DND-41 (cell line): ENCODE data around the gene NEB.

Experiments
- ATAC-seq: fragments of 200-7000 bp; cut with Tn5 transposase; 3 replicates; pipeline ENCODE4 v1.9.1; 2021; ENCODE audit warnings: low read depth; ENCODE audit not compliant: insufficient read depth
- DNase-seq: peaks from one replicate; pipeline ENCODE4 v3.0.0-alpha.2; 2020
- H2AFZ ChIP-seq: 2 replicates; pipeline ENCODE4 v1.6.0; 2012; ENCODE audit warnings: low read depth, low read length
- H3K27ac ChIP-seq: 2 replicates; pipeline ENCODE4 v1.5.1; 2012; ENCODE audit warnings: low read length, inconsistent platforms
- H3K27me3 ChIP-seq: fragments of 200-600 bp; sonication (generic); 2 replicates; pipeline ENCODE4 v1.6.0; 2012; ENCODE audit warnings: low read length, mild to moderate bottlenecking, inconsistent platforms; ENCODE audit not compliant: insufficient read depth, poor library complexity
- H3K36me3 ChIP-seq: 2 replicates; pipeline ENCODE4 v1.5.1; 2012; ENCODE audit warnings: low read length, inconsistent platforms; ENCODE audit not compliant: insufficient read depth
- H3K4me1 ChIP-seq: 2 replicates; pipeline ENCODE4 v1.5.1; 2012; ENCODE audit warnings: mild to moderate bottlenecking, low read length; ENCODE audit not compliant: insufficient read depth
- H3K4me2 ChIP-seq: 2 replicates; pipeline ENCODE4 v1.6.0; 2012; ENCODE audit warnings: mild to moderate bottlenecking, moderate library complexity, low read length, inconsistent platforms; ENCODE audit not compliant: insufficient read depth
- H3K4me3 ChIP-seq, 2 experiments: fragments of 200-600 bp in 1 of 2; shearing (Covaris generic) in 1 of 2; 2 replicates each; pipeline ENCODE4 v1.5.1; 2012 to 2016; ENCODE audit warnings: inconsistent platforms in 2 of 2, low read length in 2 of 2, mild to moderate bottlenecking in 2 of 2, low read depth in 1 of 2, moderate library complexity in 1 of 2
- H3K79me2 ChIP-seq: 2 replicates; pipeline ENCODE4 v1.6.0; 2012; ENCODE audit warnings: low read length, inconsistent platforms; ENCODE audit not compliant: insufficient read depth
- H3K9ac ChIP-seq: 2 replicates; pipeline ENCODE4 v1.6.0; 2012; ENCODE audit warnings: low read depth, mild to moderate bottlenecking, inconsistent platforms, low read length, moderate library complexity
- H3K9me3 ChIP-seq: 2 replicates; pipeline ENCODE4 v1.5.1; 2012; ENCODE audit warnings: low read length, moderate library complexity, mild to moderate bottlenecking, inconsistent platforms; ENCODE audit not compliant: insufficient read depth, severe bottlenecking
- H4K20me1 ChIP-seq: 2 replicates; pipeline ENCODE4 v1.6.0; 2012; ENCODE audit warnings: low read length; ENCODE audit not compliant: insufficient read depth
- EZH2 ChIP-seq: IDR thresholded peaks from 3 replicates; pipeline ENCODE4 v1.6.1; 2012; ENCODE audit warnings: borderline replicate concordance, low read depth, mild to moderate bottlenecking, moderate library complexity, low read length, inconsistent platforms; ENCODE audit not compliant: severe bottlenecking
- TF ChIP-seq, protein P1 (sequence below): IDR thresholded peaks from 2 replicates; pipeline ENCODE4 v1.5.1; 2012; ENCODE audit warnings: borderline replicate concordance, low read length, moderate library complexity, mild to moderate bottlenecking; ENCODE audit not compliant: poor library complexity, severe bottlenecking; ENCODE audit errors: extremely low read depth

Gene NEB

DNA sequence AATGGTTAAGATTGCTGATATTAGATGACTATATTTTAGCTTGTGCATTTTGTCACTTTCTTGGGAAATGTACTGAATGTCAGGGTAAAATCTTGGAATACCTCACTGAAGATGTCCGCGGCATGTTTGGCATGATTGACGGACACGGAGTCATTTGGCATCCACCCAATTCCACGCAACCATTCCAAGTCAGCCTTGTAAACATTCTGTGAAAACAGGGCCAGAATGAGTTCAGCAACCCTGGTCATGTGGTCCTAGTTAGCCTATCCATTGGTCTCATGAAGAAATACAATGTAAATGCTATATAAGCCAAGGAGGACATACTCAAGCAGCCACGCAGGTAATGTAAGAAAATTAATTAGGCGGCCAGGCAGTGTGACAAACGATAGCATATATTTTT, 165.1 kb downstream of the NEB start:
- no peak for DNase-seq

DNA sequence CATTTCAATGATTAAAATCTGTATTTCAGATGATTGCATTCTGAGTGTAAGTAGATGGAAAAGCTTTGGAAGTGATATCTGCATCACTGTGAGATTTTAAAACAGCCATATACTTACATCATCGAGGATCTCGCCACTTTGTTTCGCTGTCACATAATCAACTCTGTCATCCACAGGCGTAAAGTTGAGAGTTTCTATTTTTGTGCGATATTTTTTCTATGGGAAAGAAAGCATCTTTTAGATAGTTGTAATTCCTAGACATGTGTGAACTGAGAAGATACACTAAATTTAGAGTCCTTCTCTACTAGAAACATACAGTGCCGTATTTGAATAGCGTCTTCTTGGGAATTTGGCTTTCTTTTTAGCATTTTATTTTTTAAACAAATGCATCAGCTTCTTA, 165.8 kb downstream of the NEB start:
- TF ChIP-seq EZH2 = no peak
- TF ChIP-seq, protein P1, sequence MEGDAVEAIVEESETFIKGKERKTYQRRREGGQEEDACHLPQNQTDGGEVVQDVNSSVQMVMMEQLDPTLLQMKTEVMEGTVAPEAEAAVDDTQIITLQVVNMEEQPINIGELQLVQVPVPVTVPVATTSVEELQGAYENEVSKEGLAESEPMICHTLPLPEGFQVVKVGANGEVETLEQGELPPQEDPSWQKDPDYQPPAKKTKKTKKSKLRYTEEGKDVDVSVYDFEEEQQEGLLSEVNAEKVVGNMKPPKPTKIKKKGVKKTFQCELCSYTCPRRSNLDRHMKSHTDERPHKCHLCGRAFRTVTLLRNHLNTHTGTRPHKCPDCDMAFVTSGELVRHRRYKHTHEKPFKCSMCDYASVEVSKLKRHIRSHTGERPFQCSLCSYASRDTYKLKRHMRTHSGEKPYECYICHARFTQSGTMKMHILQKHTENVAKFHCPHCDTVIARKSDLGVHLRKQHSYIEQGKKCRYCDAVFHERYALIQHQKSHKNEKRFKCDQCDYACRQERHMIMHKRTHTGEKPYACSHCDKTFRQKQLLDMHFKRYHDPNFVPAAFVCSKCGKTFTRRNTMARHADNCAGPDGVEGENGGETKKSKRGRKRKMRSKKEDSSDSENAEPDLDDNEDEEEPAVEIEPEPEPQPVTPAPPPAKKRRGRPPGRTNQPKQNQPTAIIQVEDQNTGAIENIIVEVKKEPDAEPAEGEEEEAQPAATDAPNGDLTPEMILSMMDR = no peak
- no peak overlapping the region for H2AFZ ChIP-seq
- no peak overlapping the region for H3K9ac ChIP-seq
- H4K20me1 ChIP-seq = no peaks in the 10 kb centered on the region
- H3K27me3 ChIP-seq = no peaks in the 10 kb centered on the region
- no peaks in the 10 kb centered on the region for H3K4me1 ChIP-seq
- H3K27ac ChIP-seq = no peak overlapping the region
- DNase-seq = no peak
- no peak for ATAC-seq
- no peaks in the 10 kb centered on the region for H3K79me2 ChIP-seq
- H3K4me2 ChIP-seq = no peak overlapping the region
- no peaks in the 10 kb centered on the region for H3K9me3 ChIP-seq
- no peak overlapping the region for H3K4me3 ChIP-seq
- H3K36me3 ChIP-seq = no peaks in the 10 kb centered on the region

More for the DNA sequence above, 165.1 kb downstream of the NEB start:
- Histone ChIP-seq H3K4me3 (no peak overlapping the region), H3K27me3 (no peaks in the 10 kb centered on the region), H3K9me3 (no peaks in the 10 kb centered on the region), H3K4me1 (no peaks in the 10 kb centered on the region), H3K27ac (no peak overlapping the region), H3K79me2 (no peaks in the 10 kb centered on the region), H4K20me1 (no peaks in the 10 kb centered on the region), H3K36me3 (no peaks in the 10 kb centered on the region), H3K4me2 (no peak overlapping the region), H3K9ac (no peak overlapping the region), H2AFZ (no peak overlapping the region)
- TF ChIP-seq, protein P1 = no peak
- TF ChIP-seq EZH2 = no peak
- ATAC-seq = no peak

DNA sequence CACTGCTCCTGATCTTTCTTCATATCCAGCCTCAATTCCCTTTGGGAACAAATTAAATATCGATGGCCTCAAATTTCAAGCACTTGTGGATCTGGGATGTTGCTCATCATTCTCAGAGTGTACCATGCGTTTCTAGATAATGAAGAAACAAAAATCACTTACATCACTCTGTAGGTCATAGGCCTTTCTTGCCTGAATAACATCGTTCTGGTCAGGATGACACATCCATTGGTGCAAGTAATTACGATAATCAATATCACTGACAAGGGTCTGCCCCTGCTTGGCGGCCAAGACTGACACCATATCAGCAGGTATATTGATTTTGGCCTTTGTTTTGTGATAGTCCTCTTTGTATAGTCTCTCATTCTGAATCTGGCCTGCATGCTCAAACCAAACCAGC, 167.3 kb downstream of the NEB start:
- ATAC-seq = no peak
- Histone ChIP-seq H3K9ac (no peak overlapping the region), H3K4me2 (no peak overlapping the region), H2AFZ (no peak overlapping the region), H3K4me1 (no peaks in the 10 kb centered on the region), H3K9me3 (no peaks in the 10 kb centered on the region), H3K4me3 (no peak overlapping the region), H4K20me1 (no peaks in the 10 kb centered on the region), H3K36me3 (no peaks in the 10 kb centered on the region), H3K27me3 (no peaks in the 10 kb centered on the region), H3K27ac (no peak overlapping the region), H3K79me2 (no peaks in the 10 kb centered on the region)
- TF ChIP-seq, protein P1 = no peak
- no peak for TF ChIP-seq EZH2
- no peak for DNase-seq

DNA sequence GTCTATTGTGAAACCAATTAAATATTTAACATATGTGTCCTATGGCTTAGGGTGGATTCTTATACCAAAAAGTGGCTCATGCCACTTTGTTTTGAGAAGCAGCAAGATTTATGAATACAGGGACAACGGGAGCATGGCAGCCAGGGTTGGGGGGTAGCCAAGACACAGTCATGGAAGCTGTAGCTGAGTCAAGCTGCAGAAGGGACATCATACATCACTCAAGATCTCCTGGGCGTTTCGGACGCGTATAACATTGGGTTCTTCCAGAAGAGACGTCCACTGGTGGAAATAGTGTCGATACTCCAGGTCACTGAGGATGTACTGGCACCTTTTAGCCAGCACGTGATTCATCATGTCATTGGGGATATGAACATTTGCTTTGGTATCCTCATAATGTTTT, 171.9 kb downstream of the NEB start:
- ATAC-seq (no peak), DNase-seq (no peak)
- no peak for TF ChIP-seq EZH2
- TF ChIP-seq, protein P1 = no peak
- no peaks in the 10 kb centered on the region for H4K20me1 ChIP-seq
- no peak overlapping the region for H3K4me2 ChIP-seq
- H3K36me3 ChIP-seq = no peaks in the 10 kb centered on the region
- no peak overlapping the region for H3K27ac ChIP-seq
- no peaks in the 10 kb centered on the region for H3K4me1 ChIP-seq
- H3K9me3 ChIP-seq = no peaks in the 10 kb centered on the region
- no peak overlapping the region for H3K4me3 ChIP-seq
- H3K79me2 ChIP-seq = no peaks in the 10 kb centered on the region
- H3K27me3 ChIP-seq = no peaks in the 10 kb centered on the region
- H2AFZ ChIP-seq = no peak overlapping the region
- no peak overlapping the region for H3K9ac ChIP-seq
